ENCODE results near the gene TWF1.

DNA sequence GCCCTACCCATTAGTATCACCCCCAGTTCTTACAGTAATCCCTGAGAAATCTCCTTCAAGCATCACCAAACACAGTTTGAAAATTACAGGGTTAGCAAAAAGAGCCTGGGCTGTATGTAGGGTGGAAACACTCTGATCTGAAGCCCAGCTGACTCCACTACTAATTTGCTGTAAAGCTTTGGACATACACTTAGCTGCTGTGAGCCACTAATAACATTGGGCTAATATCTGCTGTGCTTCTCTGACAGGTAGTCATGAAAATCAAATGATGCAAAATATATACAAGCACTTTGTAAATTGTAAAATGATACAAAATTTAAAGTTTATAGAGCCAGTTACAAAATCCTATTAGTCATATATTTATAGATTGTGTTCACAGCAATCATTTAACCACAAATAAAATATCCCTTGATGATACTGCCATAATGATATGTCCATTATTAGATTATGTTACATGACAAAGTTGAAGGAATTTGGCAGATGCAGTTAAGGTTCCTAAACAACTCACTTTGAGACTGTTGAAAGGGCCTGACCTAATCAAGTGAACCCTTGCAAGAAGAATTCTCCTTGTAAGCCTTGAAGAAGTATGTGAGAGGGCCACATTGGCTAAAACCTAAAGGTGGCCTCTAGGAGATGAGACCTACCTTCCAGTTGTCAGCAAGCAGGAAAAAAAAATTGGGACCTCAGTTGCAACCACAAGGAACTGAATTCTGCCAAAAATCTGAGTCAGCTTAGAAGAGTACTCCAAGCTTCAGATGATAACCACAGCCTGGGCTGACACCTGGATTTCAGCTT, 19.0 kb downstream of the TWF1 start:
- TF ChIP-seq, protein P1, sequence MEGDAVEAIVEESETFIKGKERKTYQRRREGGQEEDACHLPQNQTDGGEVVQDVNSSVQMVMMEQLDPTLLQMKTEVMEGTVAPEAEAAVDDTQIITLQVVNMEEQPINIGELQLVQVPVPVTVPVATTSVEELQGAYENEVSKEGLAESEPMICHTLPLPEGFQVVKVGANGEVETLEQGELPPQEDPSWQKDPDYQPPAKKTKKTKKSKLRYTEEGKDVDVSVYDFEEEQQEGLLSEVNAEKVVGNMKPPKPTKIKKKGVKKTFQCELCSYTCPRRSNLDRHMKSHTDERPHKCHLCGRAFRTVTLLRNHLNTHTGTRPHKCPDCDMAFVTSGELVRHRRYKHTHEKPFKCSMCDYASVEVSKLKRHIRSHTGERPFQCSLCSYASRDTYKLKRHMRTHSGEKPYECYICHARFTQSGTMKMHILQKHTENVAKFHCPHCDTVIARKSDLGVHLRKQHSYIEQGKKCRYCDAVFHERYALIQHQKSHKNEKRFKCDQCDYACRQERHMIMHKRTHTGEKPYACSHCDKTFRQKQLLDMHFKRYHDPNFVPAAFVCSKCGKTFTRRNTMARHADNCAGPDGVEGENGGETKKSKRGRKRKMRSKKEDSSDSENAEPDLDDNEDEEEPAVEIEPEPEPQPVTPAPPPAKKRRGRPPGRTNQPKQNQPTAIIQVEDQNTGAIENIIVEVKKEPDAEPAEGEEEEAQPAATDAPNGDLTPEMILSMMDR (IDR thresholded peaks at IDR 0.05; ENCODE audit: low read depth, low read length) = no peak
- no peak for TF ChIP-seq EZH2phosphoT487 (IDR thresholded peaks at IDR 0.05; ENCODE audit: low read depth)

Measured in OCI-LY3 (cell line).